Osteoblast (primary cell): ENCODE measurements around the gene METTL1. TPM values are rescaled to one million over a fixed set of nuclear protein-coding genes. Genes with fewer than 3 reads are reported as not detected.

ENCODE experiments used
- DNase-seq: peaks from one replicate; pipeline ENCODE4 v3.0.0; 2011; ENCODE audit warnings: low spot score, mixed read lengths; ENCODE audit not compliant: insufficient read length; ENCODE audit errors: missing footprints
- H2AFZ ChIP-seq: 2 replicates; pipeline ENCODE4 v1.6.0; 2011; ENCODE audit warnings: mild to moderate bottlenecking, low read length
- H3K27ac ChIP-seq: 2 replicates; pipeline ENCODE4 v1.5.1; 2011; ENCODE audit warnings: mild to moderate bottlenecking, low read depth, low read length, moderate library complexity
- H3K27me3 ChIP-seq: 2 replicates; pipeline ENCODE4 v1.6.0; 2012; ENCODE audit warnings: mild to moderate bottlenecking, control low read depth, inconsistent platforms, low read length, moderate library complexity; ENCODE audit not compliant: insufficient read depth
- H3K36me3 ChIP-seq: 2 replicates; pipeline ENCODE4 v1.5.1; 2011; ENCODE audit warnings: mild to moderate bottlenecking, low read length, control low read depth, moderate library complexity; ENCODE audit not compliant: insufficient read depth
- H3K4me1 ChIP-seq: 2 replicates; pipeline ENCODE4 v1.5.1; 2011; ENCODE audit warnings: mild to moderate bottlenecking, low read length, control low read depth, moderate library complexity; ENCODE audit not compliant: insufficient read depth
- H3K4me2 ChIP-seq: 2 replicates; pipeline ENCODE4 v1.6.0; 2011; ENCODE audit warnings: mild to moderate bottlenecking, low read length; ENCODE audit not compliant: insufficient read depth
- H3K4me3 ChIP-seq: fragments of 200-600 bp; sonication (generic); 3 replicates; pipeline ENCODE4 v1.5.1; 2012; ENCODE audit warnings: mild to moderate bottlenecking, low read length, inconsistent platforms; ENCODE audit not compliant: insufficient read depth
- H3K79me2 ChIP-seq: 2 replicates; pipeline ENCODE4 v1.6.0; 2012; ENCODE audit warnings: mild to moderate bottlenecking, low read length, control low read depth, inconsistent platforms; ENCODE audit not compliant: insufficient read depth
- H3K9me3 ChIP-seq: 2 replicates; pipeline ENCODE4 v1.5.1; 2011; ENCODE audit warnings: low read depth, low read length, control low read depth
- H4K20me1 ChIP-seq: 2 replicates; pipeline ENCODE4 v1.6.0; 2012; ENCODE audit warnings: mild to moderate bottlenecking, low read length, control low read depth; ENCODE audit not compliant: insufficient read depth
- total RNA-seq: library from RNA; depleted of rRNA; stranded (reverse); fragments of >200 nt; gene quantifications from 2 replicates; pipeline ENCODE4 v1.2.3, GENCODE V29; 2012
- TF ChIP-seq, protein P1 (sequence below): IDR thresholded peaks from 2 replicates; pipeline ENCODE4 v1.5.1; 2011; ENCODE audit warnings: mild to moderate bottlenecking, low read depth, low read length, moderate library complexity; ENCODE audit errors: extremely low read depth

The METTL1 gene
- total RNA-seq, 1 donor, result 2.9 TPM

- no peak overlapping the region for H3K4me3 ChIP-seq
- no peak for DNase-seq
Observed at GRCh38 chr12:57749061-57749460, 22.8 kb downstream of the METTL1 start.

GRCh38 chr12:57746025-57746424, 25.9 kb downstream of the METTL1 start:
- Histone ChIP-seq H3K79me2 (peaks cover 33% of the 10 kb centered on the region), H3K27me3 (peaks cover 16% of the 10 kb centered on the region), H3K4me1 (peaks cover 12% of the 10 kb centered on the region), H3K36me3 (peaks cover 43% of the 10 kb centered on the region), H3K27ac (no peak overlapping the region), H4K20me1 (no peaks in the 10 kb centered on the region), H2AFZ (no peak overlapping the region), H3K4me3 (peak overlapping the region; percentile 97), H3K9me3 (no peaks in the 10 kb centered on the region), H3K4me2 (peak overlapping the region; percentile 97)
- TF ChIP-seq, protein P1, sequence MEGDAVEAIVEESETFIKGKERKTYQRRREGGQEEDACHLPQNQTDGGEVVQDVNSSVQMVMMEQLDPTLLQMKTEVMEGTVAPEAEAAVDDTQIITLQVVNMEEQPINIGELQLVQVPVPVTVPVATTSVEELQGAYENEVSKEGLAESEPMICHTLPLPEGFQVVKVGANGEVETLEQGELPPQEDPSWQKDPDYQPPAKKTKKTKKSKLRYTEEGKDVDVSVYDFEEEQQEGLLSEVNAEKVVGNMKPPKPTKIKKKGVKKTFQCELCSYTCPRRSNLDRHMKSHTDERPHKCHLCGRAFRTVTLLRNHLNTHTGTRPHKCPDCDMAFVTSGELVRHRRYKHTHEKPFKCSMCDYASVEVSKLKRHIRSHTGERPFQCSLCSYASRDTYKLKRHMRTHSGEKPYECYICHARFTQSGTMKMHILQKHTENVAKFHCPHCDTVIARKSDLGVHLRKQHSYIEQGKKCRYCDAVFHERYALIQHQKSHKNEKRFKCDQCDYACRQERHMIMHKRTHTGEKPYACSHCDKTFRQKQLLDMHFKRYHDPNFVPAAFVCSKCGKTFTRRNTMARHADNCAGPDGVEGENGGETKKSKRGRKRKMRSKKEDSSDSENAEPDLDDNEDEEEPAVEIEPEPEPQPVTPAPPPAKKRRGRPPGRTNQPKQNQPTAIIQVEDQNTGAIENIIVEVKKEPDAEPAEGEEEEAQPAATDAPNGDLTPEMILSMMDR, result no peak
- no peak for DNase-seq

More at GRCh38 chr12:57749061-57749460, 22.8 kb downstream of the METTL1 start:
- H3K4me2 ChIP-seq, result no peak overlapping the region
- H3K79me2 ChIP-seq, result peaks cover 46% of the 10 kb centered on the region
- TF ChIP-seq, protein P1, result no peak
- no peaks in the 10 kb centered on the region for H4K20me1 ChIP-seq
- H3K9me3 ChIP-seq, result no peaks in the 10 kb centered on the region
- peaks cover 45% of the 10 kb centered on the region for H3K36me3 ChIP-seq
- H3K4me1 ChIP-seq, result peaks cover 23% of the 10 kb centered on the region
- H3K27me3 ChIP-seq, result peaks cover 14% of the 10 kb centered on the region
- H3K27ac ChIP-seq, result no peak overlapping the region
- no peak overlapping the region for H2AFZ ChIP-seq

GRCh38 chr12:57745485-57745881, 26.4 kb downstream of the METTL1 start:
- Histone ChIP-seq H4K20me1 (no peaks in the 10 kb centered on the region), H3K27ac (peak overlapping the region; percentile 98), H3K36me3 (peaks cover 37% of the 10 kb centered on the region), H3K4me2 (peak overlapping the region; percentile 97), H3K4me1 (peaks cover 7% of the 10 kb centered on the region), H3K9me3 (no peaks in the 10 kb centered on the region), H3K79me2 (peaks cover 27% of the 10 kb centered on the region), H2AFZ (peak overlapping the region; percentile 78), H3K27me3 (peaks cover 21% of the 10 kb centered on the region), H3K4me3 (peak overlapping the region; percentile 97)
- TF ChIP-seq, protein P1, result no peak
- DNase-seq, result peak; percentile 32

DNA sequence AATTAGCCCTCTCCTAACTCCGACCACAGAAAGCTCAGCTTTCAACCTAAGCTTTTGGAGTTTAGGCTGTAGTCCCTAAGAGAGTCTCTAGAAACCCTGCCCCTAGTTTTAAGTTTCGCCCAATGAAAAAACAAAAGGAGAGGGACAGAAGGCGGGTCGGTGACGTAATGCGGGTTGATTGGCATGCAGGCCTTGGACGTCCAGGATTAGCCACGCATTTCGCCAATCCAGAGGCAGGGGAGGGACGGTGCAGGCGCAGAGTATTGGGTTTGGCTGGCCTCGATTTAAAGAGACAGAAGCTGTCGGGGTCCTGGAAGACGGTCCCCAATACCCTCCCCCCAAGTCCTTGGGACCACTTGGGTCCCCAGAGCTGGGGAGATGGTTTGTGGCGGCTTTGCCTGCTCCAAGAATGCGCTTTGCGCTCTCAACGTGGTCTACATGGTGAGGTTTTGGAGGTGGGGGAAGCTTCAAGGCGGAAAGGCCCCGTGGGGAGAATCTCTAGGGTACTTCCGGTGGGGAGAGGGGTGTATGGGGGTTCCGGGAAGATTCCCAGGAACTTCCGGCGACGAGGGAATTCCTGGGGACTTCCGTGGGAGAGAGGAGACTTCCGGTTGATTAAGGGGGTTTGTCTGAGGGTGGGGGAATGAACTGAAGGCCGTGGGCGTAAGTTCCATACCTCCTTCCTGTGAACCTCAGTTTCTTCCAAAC, 27.0 kb downstream of the METTL1 start, which contains the start of gene TSPAN31:
TSPAN31 (plus strand) TSS at position 263 of the 708 bp plus-strand sequence; CDS start at position 379, 116 bp downstream.
- H3K9me3 ChIP-seq, result no peaks in the 10 kb centered on the region
- DNase-seq, result peak; percentile 99
- peaks cover 23% of the 10 kb centered on the region for H3K79me2 ChIP-seq
- no peaks in the 10 kb centered on the region for H4K20me1 ChIP-seq
- peaks cover 33% of the 10 kb centered on the region for H3K36me3 ChIP-seq
- peaks cover 27% of the 10 kb centered on the region for H3K27me3 ChIP-seq
- H2AFZ ChIP-seq, result peak within 1 kb of the TSS; percentile 78
- peak within 1 kb of the TSS; percentile 97 for H3K4me3 ChIP-seq
- peak within 1 kb of the TSS; percentile 98 for H3K27ac ChIP-seq
- H3K4me1 ChIP-seq, result peaks cover 7% of the 10 kb centered on the region
- peak within 1 kb of the TSS; percentile 97 for H3K4me2 ChIP-seq
- TF ChIP-seq, protein P1, result no peak
